Activated B cell treated with CpG ODN at 0.5 μM for 24 hours (primary cell): ENCODE results near the gene SCTR. TPM values are rescaled to one million over a fixed set of nuclear protein-coding genes. Genes with fewer than 3 reads are reported as not detected.

Source experiments
- ATAC-seq: fragments of 200-7000 bp; cut with Tn5 transposase; one replicate; pipeline ENCODE4 v1.10.0; 2021; ENCODE audit warnings: low read depth, mild to moderate bottlenecking, moderate library complexity
- CTCF ChIA-PET: fragments of 350-600 bp; sonication (Branson Sonifier 250); formaldehyde crosslinking; loops from one replicate; lab custom pipeline; 2021; ENCODE audit warnings: antibody characterized with exemption; lab: Charles Lee
- POLR2A ChIA-PET: fragments of 350-600 bp; sonication (Branson Sonifier 250); formaldehyde crosslinking; loops from one replicate; lab custom pipeline; 2021; ENCODE audit warnings: antibody characterized with exemption; lab: Charles Lee
- DNase-seq: peaks from one replicate; pipeline ENCODE4 v3.0.0; 2022
- H3K27ac Mint-ChIP-seq: one replicate; pipeline ENCODE4 v1.8.0; 2020; ENCODE audit warnings: mixed read lengths
- H3K27me3 Mint-ChIP-seq: one replicate; pipeline ENCODE4 v1.8.0; 2021; ENCODE audit warnings: mixed read lengths
- H3K36me3 Mint-ChIP-seq: one replicate; pipeline ENCODE4 v1.8.0; 2021; ENCODE audit warnings: low read depth, mixed read lengths
- H3K4me1 Mint-ChIP-seq: one replicate; pipeline ENCODE4 v1.8.0; 2021; ENCODE audit warnings: mixed read lengths
- H3K4me3 Mint-ChIP-seq: one replicate; pipeline ENCODE4 v1.8.0; 2020; ENCODE audit warnings: mild to moderate bottlenecking, mixed read lengths
- H3K9me3 Mint-ChIP-seq: one replicate; pipeline ENCODE4 v1.8.0; 2020; ENCODE audit warnings: mixed read lengths
- CTCF ChIP-seq: fragments of 200-600 bp; IDR thresholded peaks from one replicate; pipeline ENCODE4 v1.8.0; 2022; ENCODE audit warnings: antibody characterized with exemption, mild to moderate bottlenecking
- intact Hi-C: fragments of 100-400 bp; cut with micrococcal nuclease; formaldehyde crosslinking; loops from one replicate; pipeline ENCODE4 v1.15.1; 2024
- total RNA-seq: library from RNA; stranded (reverse); gene quantifications from 2 replicates; pipeline ENCODE4 v1.2.3, GENCODE V29; 2022

SCTR gene
- total RNA-seq, 1 donor from 2014 or later, result not detected

DNA sequence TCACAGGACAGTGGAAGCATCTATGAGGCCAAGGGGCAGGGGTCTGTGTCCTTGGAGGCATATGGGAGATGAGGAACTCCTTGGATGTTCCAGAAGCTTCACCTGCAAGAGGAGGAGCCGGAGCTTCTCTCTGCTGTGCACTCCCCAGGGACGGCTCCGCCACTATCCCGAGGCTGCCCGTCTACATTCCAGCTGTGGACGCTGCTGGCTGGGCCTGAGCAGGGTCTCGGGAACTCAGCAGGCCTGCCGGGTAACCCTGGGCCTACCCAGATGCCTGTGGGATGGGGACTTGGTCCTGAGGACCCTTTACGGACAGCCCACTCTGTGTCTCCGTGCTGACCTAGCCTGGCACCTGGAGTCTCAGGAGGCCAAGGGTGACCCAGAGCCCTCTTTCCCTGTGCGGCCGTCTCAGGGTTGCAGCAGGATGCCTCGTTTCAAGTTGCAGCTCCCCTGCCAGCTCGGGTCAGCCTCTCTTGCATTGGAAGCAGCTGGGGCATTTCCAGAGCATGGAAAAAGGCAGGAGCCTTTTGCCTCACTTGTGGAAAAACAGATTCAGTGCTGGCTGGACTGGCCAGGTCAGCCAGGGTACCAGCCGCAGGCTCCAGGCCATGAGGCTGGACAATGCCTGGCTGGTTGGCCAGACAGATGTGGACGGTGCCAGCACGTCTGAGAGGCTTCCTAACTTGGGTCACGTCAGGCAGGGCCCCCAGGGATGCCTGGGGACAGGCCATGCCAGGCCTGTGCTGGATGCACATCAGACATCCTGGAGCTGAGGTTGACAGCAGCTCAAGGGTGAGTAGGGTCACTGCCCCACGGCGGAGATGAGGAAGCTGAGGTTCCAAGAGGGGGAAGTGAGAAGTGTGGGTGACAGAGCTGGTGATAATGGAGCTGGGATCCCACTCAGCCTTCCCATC, 41.5 kb downstream of the SCTR start:
- no peak for TF ChIP-seq CTCF
- intact Hi-C loops, result no loop called here
- ATAC-seq, result no peak
- no peaks in the 10 kb centered on the region for H3K36me3 Mint-ChIP-seq
- POLR2A ChIA-PET, result no interaction called here
- no peak overlapping the region for H3K4me3 Mint-ChIP-seq
- no peak for DNase-seq
- CTCF ChIA-PET, result interaction anchor here (0.7 kb wide), 1 partner anchor 601 kb away, joined by 3 read pairs; no protein-coding TSS in a partner anchor
- H3K27ac Mint-ChIP-seq, result no peak overlapping the region
- H3K9me3 Mint-ChIP-seq, result no peaks in the 10 kb centered on the region
- H3K4me1 Mint-ChIP-seq, result no peaks in the 10 kb centered on the region
- H3K27me3 Mint-ChIP-seq, result peaks cover 3% of the 10 kb centered on the region

- peaks cover 3% of the 10 kb centered on the region for H3K27me3 Mint-ChIP-seq
- no peak for TF ChIP-seq CTCF
- no peaks in the 10 kb centered on the region for H3K36me3 Mint-ChIP-seq
- DNase-seq (no peak), ATAC-seq (no peak)
- no peaks in the 10 kb centered on the region for H3K4me1 Mint-ChIP-seq
- ChIA-PET CTCF (no interaction called here), POLR2A (no interaction called here)
- H3K27ac Mint-ChIP-seq, result no peak overlapping the region
- intact Hi-C loops, result no loop called here
- H3K9me3 Mint-ChIP-seq, result no peaks in the 10 kb centered on the region
- no peak overlapping the region for H3K4me3 Mint-ChIP-seq
These were observed 42.5 kb downstream of the SCTR start for GRCh38 chr2:119481501-119482455.

DNA sequence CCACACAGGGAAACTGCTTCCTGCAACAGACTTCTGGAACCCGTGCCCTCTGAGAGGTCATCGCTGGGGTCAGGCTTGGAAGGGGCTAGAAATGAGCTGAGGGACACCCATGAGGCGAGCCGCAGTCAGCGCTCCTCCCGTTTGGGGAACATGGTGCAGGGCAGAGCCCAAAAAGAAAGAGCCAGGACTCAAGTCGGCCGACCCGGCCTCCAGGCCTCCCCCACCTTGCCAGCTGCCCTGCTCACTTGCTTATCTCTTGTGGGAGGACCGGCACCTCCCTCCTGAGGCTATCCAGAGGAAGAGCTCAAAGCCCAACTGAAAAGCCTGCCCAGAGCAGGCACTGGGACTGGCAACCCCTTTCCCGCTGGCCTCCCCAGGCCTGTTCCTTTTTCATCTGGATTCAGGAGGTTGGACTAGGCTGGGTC, 43.6 kb downstream of the SCTR start:
- H3K4me1 Mint-ChIP-seq, result no peaks in the 10 kb centered on the region
- intact Hi-C loops, result no loop called here
- ChIA-PET POLR2A (no interaction called here), CTCF (no interaction called here)
- no peak overlapping the region for H3K27ac Mint-ChIP-seq
- H3K36me3 Mint-ChIP-seq, result no peaks in the 10 kb centered on the region
- ATAC-seq (no peak), DNase-seq (no peak)
- H3K9me3 Mint-ChIP-seq, result no peaks in the 10 kb centered on the region
- H3K27me3 Mint-ChIP-seq, result peaks cover 8% of the 10 kb centered on the region
- TF ChIP-seq CTCF, result no peak
- no peak overlapping the region for H3K4me3 Mint-ChIP-seq

GRCh38 chr2:119480184-119480583, 44.1 kb downstream of the SCTR start:
- H3K27ac Mint-ChIP-seq, result no peak overlapping the region
- CTCF ChIA-PET, result interaction anchor here (6.4 kb wide), 1 partner anchor 73 kb away, joined by 102 read pairs; no protein-coding TSS in a partner anchor
- no peaks in the 10 kb centered on the region for H3K9me3 Mint-ChIP-seq

More at GRCh38 chr2:119480184-119480583, 44.1 kb downstream of the SCTR start:
- Mint-ChIP-seq H3K4me1 (no peaks in the 10 kb centered on the region), H3K27me3 (peaks cover 6% of the 10 kb centered on the region), H3K36me3 (no peaks in the 10 kb centered on the region), H3K4me3 (no peak overlapping the region)
- TF ChIP-seq CTCF, result no peak
- ATAC-seq (no peak), DNase-seq (no peak)
- POLR2A ChIA-PET, result no interaction called here
- intact Hi-C loops, result no loop called here
